Amniotic epithelial cell (primary cell): Measurements from ENCODE around the gene DIS3L.
"Not testable (repeated sequence)": the region's sequence is repeated elsewhere in the genome, so short reads cannot be mapped to it uniquely, and the experiment has no call there.

Experiments
- DNase-seq: peaks from one replicate; pipeline ENCODE4 v3.0.0-alpha.2; 2010; ENCODE audit warnings: low read depth

Gene DIS3L

DNA sequence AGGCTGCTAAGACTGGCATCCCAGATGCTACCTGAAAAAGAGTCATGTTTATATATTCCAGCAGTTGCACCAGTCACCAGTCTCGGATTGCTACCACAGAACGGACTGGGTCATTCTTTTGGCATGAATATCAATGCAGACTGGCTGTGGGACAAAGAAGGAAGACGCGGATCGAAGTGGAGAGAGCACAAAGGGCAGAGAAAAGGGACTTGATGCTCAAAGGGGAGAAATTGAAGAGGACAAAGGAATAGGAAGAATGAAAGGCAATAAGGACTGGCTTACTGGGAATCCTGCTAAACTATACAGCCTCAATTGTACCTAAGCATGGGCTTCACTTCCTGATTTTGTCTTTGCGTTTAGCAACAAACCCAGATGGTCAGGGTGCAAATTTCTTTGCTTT is 15.3 kb upstream of the DIS3L start:
- DNase-seq: no peak

DNA sequence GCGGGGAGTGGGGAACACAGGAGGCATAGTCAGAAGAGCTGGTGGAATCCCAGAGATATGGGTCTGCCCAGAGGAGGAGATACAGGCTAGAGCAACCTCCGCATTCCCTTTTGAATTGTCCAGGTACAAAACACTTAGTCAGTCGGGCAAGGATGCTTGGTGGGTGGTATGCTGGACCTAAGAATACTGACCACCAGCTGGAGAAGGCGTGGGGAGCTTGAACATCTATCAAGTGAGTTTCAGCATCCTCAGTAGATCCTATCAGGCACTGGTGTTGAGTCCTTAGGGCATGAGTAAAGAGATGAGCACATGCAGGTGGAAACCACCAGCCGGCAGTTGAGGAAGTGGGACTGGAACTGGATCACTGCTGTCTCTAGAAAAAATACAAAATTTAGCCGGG is 14.7 kb upstream of the DIS3L start:
- no peak for DNase-seq

DNA sequence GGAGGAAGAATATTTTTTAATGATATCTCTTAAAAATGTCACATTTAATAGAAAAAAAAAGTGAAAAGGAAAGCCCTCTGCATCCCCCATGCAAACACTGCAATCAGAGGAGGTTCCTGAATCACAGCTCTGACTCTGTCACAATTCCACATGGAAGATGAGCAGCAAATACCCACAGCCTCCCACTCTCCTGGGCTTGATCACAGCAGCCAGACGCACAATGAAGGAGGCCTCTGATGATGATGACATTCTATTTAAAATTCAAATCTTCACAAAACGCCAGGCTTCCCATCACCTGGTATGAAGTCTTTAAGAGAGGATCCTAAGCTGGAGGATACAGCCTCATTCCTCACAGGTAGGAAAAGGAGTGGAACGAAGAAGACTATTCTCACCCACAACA is 9.1 kb upstream of the DIS3L start:
- DNase-seq: no peak

DNA sequence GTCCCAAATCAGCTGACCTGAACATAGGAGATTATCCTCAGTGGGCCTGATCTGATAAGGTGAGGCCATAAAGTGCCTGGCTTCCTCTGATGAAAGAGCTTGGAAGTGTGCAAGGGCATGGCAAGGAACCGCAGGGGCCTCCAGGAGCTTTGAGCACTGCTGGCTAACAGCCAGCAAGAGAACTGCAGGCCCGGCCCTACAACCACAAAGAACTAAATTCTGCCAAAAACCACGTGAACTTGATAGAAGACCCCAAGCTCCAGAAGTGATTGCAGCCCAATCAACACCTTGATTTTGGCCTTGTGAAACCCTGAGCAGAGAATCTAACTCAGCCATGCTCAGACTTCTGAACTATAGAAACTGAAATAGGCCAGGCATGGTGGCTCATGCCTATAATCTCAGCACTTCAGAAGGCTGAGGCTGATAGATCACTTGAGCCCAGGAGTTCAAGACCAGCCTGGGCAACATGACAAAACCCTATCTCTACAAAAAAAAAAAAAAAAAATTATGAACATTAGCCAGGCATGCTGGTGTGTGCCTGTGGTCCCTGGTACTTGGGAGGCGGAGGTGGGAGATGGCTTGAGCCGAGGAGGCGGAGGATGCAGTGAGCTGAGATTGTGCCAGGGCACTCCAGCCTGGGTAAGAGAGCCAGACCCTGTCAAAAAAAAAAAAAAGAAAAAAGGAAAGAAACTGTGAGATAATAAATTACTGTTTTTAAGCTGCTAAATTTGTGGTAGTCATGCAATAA is 7.7 kb upstream of the DIS3L start:
- DNase-seq: peak; percentile 63

DNA sequence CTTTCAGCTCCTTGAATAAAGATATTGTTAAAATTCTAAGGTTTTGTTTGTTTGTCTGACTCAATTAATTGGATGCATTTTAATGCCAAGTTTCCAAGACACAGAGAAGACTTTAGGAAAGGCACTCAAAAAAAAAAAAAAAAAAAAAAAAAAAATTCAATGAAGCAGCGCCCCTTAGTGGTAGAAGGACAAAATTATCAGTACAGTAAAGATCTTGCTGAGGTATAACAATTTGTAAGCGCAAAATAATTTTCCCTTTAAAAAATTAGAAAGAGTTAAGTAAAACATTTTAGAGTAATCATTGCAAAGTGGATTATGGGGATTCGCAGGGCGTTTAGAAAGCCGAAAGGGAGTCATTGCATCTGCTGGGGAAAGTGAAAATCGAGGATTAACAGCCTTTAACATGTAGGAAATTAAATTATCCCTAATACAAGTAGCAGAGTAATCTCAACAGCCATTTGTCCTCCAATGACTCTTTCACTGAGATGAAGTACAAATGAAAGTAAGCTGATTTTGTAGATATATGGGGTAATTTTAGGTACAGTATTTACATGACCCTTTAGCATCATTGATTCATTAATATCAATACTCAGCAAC is 5.8 kb upstream of the DIS3L start:
- peak; percentile 15 for DNase-seq

DNA sequence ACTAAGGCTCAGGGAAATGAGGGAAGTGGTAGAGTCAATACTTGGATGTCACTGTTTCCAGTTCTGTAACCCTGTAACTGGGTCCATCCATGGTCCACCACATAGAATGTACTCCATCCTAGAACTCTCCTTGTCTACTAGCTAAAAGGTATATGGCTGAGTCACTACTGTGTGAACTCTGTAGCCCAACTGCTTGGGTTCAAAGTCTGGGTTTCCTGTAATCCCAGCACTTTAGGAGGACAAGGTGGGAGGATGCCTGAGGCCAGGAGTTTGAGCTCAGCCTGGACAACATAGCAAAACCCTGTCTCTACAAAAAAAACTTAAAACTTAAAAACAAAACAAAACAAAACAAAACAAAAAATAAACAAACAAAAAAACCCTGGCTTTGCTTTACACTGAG is 5.3 kb upstream of the DIS3L start:
- DNase-seq: no peak

DNA sequence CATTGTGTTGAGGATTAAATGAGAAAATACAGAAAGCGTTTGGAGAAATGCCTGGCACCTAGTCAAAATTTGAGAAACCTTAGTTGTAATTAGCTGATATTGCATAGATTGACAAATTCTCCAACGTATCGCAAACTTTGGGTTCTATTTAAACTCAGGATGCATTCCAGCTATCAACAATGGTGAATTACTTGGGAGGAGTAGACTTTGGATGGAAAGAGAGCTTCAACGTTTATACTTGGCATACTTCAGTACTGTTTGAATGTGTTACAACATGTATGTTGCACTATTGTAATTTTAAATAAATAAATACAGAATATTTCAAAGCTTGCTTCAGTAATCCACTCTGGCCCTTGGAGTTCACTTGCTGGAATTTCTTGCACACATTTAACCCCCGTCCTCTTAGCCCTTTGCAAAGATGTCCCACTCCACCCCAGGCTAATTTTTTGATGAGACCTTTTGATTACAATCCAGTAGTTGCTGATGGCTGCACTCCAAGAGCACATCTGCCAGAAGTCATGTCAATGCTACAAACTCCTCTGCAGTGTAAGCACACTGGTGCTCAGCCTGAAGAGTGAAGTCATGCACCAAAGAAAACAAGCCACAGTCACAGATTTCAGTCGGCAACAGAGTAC is 4.7 kb upstream of the DIS3L start:
- no peak for DNase-seq

DNA sequence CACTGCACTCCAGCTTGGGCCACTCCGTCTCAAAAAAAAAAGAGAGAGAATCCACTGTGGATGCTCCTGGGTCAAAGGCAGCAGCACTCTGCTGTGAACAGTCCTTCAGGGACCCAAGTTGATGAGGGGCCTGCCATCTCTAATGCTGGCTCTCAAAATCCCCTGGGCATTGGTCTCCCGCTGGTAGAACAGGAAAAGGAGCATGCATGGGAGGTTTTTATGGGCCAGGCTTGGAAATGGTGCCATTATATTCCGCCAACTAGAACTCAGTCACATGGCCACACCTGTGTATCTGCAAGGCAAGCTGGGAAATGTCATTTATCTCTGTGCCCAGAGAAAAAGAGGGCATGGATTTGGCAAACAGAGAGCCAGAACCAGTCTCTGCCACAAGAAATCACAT is 3.4 kb upstream of the DIS3L start:
- no peak for DNase-seq

DNA sequence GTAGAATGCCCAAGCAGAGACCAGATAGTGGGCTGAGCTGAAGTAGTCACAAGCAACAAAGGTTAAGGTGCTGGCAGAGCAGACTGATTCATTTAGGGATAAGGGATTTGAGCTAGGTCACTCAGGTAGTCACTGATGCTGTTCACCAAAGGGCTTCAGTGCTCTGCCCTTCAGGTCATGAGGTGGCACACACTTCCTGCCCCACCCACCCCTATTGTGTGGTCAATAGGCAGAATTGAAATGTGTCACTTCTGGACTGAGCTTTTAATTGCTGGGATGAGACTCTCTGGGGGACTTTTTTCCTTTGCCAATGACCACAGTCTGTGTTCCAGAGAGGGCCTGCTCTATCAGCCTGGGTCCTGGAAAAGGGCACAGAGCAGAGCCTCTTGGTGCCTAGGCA is 2.9 kb upstream of the DIS3L start:
- DNase-seq: no peak

DNA sequence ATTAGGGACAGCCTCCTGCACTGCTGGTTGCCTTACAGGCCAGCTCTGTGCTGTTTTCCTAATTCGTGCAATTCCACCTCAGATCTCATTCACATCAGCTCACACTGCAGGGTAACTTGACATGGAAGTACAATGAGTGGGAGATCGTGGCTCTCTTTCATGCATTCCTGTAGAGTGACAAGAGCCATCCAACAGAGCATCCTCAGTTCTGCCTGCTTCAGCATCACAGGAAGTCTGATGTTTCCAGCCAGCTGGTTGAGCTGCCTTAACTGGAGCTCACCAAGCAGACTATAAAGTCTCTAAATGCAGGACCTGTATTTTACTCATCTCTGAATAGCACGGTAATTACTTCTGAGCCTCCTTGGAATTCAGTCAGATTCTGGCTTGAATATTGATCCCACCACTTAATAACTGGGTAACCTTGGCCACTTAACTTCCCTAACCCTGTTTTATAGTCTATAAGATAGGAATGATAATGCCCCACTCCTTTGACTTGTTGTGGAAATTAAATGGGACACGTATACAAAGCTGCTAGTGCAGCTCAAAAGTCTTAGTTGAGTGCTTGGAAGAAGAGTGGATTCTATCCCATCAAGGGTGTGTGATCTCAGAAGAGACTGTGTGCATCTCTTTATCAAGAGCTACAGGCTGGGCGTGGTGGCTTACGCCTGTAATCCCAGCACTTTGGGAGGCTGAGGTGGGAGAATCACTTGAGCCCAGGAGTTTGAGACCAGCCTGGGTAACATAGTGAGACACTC is 1.4 kb upstream of the DIS3L start:
- no peak for DNase-seq

DNA sequence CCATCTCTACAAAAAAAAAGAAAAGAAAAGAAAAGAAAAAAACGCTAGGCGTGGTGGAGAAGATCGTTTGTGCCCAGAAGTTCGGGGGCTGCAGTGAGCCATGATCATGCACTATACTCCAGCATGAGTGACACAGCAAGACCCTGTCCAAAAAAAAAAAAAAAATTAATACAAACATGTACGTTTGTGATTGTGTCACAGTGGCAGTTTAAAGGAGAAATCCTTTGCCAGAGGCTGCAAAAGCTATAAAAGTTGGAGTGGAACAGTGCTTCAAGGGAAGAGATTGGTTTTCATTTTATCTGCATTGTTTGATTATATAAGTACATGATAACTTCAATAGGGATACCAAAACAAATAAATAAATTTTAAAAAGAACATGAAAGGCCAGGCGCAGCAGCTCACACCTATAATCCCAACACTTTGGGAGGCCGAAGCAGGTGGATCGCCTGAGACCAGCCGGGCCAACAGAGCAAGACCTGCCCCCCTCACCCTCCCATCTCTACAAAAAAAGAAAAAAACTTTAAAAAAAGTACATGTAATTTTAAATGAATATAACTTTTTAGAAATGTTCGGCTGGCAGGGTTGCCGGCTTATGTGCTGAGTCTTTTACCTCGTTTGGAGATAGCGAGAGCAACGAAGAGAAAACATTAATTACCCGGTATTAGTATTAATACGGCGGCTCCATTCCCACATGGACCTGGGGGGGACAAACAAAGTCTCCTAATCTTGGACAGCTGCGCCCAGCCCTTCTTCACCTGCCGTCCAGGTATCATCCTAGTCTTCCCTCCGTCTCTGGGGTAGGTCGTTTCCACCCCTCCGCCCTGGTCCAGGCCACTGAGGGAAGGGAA is 573 bp upstream of the DIS3L start:
- DNase-seq: no peak

DNA sequence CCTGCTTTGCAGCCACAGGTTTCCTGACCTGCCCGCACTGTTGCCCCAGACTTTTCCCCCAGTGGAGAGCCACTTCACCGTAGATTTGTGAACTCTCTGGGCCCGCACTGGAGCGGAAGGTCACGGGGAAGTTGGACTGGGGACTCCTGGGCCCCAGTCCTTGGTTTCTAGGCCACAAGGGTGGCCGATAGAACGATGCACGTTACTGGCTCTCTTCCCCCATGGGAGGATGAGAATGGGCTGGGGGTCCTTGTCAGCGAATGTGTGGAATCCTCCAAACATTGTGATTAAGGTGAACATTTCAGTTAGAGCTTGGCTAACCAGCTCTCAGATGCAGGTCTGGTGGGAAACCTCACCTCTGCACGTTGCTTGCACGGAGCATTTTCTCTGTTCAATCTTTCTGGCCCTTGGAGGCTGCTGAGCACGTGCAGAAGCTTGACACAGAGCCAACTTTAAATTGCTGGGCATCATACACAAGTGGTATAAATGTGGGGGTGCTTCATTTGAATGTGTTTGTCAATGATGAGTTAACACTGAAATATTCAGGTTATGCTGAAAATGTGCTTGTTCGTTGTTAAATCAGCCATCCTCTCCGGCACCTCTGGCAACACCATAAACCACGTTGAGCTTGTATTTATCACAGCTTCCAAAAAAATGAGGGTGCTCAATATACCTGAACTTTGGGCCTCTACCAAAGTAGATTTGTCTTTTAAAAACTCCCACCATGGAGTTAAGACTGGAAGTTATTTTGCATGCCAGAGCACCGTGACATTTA is 976 bp downstream of the DIS3L start:
- DNase-seq: peak; percentile 86

DNA sequence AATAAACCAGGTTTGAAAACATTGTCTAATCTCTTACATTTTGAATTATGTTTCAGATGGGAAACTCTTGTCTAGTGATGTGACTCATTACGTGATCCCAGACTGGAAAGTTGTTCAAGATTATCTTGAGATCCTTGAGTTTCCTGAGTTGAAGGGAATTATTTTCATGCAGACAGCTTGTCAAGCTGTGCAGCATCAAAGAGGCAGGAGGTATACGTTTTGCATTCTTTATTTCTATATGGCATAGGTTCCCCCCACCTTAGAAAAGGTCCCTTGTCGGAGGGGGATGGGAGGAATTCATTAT is 1.5 kb downstream of the DIS3L start:
- peak; percentile 85 for DNase-seq

DNA sequence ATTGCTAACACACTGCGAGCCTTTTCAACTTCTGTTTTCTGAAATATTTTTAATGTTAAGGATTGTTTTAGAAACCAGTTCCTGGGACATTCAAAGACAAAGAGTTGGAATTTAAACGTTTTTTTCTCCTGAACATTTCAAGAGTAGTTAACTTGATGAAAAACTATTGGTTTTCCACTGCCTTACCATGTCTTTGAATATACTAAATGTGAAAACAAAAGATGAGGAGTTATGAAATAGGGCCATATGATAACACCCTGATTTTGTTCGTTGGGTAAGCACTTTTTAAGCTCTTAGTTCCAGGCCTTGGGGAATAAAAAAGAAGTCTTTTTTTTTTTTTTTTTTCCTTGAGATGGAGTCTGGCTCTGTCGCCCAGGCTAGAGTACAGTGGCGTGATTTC is 2.8 kb downstream of the DIS3L start:
- no peak for DNase-seq

DNA sequence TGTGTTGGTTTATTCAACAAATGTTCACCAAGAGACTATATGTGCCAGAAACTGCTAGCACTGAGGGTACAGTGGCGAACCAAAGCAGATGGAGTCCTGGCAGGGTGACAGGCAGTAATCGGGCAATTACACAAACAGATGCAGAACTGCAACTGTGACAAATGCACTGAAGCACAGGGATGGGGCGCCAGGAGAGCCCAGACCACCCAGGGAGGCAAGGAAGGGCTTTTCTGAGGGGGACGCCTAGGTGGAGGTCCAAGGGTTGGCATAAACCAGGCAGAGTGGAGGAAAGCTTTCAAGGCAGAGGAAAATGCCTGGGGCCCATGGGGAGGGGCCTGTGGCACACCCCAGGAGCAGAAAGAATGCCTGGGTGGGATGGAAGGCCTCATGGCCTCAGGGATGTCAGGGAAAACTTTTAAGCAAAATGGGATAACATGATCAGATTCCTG is 5.5 kb downstream of the DIS3L start:
- DNase-seq: no peak

DNA sequence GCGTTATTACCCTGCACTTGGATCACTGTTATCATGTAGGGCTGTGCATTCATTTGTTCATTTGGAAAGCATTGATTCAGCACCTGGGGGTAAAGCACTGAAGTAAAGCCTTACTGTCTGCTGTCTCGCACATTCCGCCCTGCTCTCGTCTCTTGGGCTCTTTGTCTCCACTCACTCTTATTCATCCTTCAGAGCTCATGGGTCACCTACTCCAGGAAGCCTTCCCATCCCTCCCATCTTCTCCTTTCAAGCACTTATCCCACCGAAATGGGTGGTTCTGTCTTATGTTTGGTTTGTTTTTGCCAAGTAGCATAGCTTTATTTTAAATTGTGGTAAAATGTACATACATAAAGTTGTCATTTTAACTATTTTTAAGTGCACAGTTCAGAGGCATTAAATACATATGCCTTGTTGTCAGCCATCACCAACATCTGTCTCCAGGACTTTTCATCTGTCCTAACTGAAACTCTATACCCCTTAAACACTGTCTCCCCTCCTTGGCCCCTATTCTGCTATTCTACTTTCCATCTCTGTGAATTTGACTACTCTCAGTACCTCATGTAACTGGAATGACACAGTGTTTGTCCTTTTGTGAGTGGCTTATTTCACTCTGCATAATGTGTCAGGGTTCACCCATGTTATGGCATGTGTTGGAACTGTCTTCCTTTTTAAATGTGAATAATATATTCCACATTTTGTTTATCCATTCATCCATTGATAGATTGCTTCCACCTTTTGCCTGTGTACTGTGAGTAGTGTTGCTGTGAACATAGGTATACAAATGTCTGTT is 9.3 kb downstream of the DIS3L start:
- DNase-seq: no peak

DNA sequence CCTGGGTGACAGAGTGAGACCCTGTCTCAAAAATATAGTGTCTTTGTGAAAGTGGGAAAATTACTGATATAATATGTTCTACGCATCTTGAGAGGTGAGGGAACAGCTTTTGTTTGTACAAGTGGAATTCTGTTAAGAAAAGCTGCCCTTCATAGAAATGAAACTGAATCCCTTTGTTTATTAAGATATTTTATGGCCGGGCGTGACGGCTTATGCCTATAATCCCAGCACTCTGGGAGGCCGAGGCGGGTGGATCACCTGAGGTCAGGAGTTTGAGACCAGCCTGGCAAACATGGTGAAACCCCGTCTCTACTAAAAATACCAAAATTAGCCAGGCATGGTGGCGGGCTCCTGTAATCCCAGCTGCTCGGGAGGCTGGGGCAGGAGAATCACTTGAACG is 11.1 kb downstream of the DIS3L start:
- DNase-seq: not testable (repeated sequence)

DNA sequence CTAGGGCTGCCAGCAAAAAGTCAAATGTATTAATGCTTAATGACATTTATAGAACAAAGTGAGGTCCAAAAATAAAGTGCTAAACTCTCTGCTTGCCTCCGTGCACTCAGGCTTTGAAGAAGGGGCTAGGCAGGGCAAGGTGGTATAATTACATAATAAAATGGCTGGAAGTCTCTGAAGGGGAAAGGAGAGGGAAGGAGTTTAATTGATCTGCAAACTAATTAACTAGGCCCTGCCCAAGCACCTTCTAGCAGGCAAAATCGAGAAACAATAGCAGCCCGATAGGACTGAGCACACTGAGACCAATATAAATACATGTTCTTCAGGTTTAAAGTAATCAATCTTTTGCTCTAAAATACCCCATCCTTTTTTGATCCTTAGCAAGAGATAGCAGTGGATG is 13.0 kb downstream of the DIS3L start:
- DNase-seq: no peak

DNA sequence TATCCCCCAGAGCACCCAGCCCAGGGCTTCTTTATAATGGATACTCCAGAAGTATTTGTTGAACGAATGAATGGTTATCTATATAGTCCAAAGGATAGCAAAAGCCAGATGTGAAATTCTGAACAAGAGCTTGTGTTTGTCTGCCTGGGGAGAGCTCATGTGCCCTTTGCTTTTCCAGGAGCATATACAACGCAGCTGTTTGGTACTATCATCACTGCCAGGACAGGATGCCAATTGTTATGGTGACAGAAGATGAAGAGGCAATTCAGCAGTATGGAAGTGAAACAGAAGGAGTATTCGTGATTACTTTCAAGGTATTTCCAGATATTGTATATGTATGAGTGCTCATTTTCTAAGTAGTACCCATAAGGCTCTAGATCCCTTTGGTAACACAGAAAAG is 15.2 kb downstream of the DIS3L start:
- no peak for DNase-seq

DNA sequence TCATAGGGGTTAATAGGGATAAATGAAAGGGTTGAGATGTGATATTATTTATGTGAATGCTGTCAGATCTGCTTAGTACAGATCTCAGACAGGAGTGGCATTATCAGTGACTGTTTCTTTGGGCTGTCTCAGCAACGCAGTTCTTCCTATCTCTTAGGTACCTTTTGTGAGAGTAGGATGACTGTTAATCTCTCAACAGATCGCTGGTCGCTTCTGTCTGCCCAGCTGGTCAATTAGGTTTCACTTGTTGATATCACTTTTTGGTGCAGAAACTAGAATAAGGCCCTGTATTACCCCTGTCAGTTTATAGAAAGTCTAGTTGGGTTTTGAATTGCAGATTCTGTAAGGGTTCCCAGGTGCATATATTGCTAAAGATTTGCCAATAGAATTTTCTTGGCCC is 16.5 kb downstream of the DIS3L start:
- DNase-seq: no peak

DNA sequence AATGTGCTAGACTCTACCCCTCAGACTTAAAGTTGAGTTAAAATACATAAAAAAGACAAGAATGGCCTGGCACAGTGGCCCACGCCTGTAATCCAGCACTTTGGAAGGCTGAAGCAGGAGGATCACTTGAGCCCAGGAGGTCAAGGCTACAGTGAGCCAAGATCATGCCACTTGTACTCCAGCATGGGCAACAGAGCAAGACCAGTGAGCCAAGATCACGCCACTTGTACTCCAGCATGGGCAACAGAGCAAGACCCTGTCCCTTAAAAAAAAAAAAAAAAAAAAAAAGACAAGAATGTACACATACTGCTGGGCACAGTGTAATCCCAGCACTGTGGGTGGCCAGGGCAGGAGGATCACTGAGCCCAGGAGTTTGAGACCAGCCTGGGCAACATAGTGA is 17.4 kb downstream of the DIS3L start:
- no peak for DNase-seq
